Measurements from ENCODE around the gene MAPRE3. TPM values are rescaled to one million over a fixed set of nuclear protein-coding genes. Genes with fewer than 3 reads are reported as not detected.

Gene MAPRE3
- polyA plus RNA-seq, 10 donors, result 17.1 to 41.5 (median 25.0) TPM

DNA sequence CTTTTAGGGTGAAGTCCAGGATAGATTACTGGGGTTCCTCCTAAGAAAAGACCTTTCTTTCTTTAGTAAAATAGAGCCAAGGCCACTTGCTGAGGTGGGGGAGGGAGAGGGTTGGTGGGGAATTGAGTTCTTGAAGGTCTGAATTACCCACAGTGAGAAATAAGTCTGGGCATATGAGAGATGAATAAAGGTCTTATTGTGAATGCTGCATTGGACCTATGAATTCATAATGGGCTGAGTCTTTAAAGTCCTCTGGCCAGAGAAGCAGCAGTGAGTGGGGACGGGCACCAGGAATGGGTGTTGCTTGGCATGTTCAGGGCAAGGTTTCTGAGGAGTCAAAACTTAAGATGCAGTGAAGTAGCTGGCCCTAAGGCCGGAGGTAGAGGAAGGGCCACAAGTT lies 10.5 kb downstream of the MAPRE3 start:
- DNase-seq, result no peak

DNA sequence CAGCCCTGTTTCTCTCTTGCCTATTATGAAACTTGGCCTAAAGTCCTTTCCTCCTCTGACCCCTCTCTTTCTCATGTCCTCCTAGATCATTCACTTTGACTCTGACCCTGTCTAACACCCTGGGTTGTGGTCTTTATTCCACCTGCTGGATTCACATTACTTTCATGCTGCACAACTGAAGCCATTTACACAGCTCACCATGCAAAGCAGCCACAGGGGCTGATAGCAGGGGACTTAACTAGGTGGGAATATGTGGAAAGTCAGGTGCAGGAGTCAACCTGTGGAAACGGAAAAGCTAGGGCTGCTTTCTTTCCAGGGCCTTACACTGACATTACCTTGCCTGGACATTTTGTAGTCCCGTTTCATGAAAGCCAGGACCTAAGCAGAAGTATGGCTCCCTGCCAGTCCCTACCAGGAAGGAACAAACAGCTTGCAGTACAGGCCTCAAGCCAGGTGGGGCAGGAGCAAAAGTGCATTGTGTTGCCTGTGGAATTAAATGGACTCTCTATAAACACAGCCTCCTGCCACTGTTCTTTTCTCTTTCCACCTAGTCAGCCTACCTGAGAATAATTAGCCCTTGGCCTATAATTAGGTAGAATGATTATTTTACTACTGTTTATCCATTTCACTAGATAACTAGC lies 11.8 kb downstream of the MAPRE3 start:
- DNase-seq, result peak in 2 of 3 donors; percentile 27 to 29

DNA sequence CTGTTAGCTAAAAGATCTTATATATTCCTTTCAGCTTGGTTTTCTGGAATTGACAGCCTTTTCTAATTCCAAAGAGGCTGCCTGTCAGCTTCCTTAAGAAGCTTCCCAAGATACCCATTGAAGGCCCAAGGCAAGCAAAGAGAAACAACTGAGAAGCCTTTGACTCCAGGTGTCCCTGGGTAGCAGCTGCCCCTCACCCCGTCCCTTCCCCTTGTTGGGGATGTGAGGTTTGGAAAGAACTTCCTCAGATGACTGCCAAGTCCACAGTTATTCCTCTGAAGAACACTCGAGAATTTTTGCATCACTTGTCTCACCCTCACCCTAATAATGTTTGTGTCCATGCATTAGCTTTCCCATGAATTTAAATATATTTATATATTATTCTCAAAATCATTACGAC lies 13.3 kb downstream of the MAPRE3 start:
- no peak for DNase-seq

DNA sequence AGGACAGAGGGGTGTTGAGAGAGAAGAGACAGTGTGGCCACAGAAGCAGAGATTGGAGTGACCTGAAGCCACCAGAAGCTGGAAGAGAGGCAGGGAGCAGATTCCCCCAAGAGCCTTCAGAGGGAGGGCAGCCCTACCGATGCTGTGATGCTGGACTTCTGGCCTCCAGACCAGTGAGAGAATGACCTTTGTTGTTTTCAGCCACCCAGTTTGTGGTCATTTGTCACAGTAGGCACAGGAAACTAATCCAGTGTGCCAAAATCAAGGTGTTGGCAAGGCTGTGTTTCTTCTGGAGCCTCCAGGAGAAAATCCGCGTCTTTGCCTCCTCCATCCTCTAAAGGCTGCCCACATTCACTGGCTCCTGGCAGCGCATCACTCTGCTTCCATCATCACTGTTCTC lies 15.4 kb downstream of the MAPRE3 start:
- no peak for DNase-seq

DNA sequence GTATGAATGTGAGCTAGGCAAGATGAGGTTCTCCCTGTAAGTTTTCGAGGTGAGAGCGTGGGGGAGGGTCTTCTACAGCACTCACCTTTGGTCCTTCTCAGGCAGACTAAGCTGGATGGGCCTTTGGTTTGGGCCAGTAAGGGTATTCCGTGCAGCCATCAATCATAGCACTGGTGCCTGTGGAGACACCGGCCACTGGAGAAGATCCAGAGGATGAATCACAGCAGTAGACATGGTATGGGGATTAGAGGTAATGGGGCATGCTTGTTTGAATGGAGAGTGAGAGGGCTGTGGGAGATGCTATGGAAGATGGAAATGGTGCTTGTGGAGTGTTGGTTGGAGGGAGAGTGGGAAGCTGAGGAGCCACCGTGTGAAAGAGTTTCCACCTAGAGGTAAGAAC lies 16.1 kb downstream of the MAPRE3 start:
- DNase-seq, result no peak

DNA sequence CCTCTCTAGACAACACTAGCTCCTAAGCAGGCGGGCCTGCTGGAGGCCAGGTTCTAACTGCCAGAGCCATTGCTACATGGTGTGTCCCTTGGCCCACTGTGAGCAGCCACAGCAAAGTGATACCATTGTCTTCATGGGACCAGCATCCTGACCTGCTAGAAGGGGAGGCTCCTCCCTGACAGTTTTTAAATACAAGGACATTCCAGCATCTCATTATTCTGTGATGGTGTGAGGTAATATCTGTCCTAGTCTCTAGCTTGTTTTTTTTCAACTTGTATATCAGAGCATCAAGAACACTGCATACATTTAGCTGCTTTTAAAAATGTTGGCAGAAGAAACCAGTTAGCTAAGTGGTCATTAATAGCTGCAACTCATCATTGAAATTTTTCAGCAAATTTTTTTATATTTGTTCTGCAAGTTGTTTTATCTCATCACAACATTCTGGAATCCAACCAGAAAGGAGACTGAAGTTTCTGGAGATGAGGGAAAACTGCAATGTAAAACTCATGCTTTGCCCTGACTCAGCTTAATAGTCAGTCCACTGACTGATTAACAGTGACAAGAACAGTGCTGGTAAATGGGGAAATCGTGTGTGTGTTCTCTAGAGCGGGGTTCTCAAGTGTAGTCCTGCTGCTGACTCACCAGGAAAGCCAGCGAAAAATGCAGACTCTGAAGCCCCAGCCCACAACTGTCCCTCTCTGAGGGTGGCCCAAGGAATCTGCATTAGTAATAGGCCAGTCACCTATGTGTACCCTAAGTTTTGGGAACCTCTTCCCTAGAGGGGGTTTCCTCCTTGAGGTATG lies 17.8 kb downstream of the MAPRE3 start:
- DNase-seq, result peak in 1 of 3 donors; percentile 48

DNA sequence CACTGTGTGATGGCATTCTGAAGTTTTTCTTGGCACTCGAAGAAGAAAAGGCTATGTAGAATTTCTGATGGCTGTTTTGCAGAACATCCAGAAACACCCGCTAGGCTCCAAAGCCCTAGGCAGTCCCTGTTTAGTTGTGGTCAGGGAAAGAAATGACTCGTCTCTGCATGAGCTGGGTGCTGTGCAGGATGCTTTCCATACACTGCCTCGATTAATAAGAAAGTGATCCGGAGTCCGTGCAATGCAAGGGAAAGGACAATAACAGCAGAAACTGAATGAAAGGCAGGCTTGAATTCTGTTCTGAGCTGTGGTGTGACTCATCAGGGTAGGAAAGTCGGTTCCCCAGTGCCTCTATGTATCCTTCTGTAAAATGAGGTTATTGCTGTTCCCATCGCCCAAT lies 18.7 kb downstream of the MAPRE3 start:
- no peak for DNase-seq

DNA sequence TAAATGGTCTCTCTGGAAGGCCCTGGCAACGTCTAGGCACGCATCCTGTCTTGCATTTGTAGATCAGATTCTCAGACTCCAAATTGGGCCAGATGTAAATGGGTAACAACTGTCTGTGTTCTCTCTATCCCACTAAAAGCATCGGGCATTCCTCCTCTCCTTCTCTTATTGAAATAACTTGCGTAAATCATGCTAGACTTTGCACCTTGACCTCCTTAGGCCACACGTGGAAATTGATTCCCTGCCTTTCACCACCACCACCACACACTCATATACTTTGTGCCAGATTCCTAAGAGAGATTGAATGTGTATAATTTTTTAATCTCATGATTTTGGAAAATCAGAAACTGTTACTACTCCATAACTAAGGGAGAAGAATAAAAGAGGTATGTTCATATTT lies 21.3 kb downstream of the MAPRE3 start:
- no peak for DNase-seq

DNA sequence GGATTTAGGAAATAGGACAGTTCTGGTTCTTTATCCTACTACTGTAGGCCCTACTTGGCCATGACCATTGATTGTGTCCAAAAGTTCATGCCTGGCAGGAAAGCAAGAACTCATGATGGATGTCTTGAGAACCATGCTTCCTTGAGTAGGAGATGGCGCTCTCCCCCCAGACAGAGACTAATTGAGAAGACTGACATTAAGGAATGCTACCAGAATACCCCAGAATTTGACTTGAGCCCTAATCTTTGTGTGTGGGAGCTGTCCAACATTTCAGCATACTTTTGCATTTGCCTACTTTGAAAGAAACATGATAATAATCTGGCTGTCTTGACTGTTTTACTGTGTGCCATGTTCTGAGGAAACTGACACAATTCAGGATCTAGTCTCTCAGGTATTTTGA lies 23.3 kb downstream of the MAPRE3 start:
- DNase-seq, result peak in 1 of 3 donors; percentile 14

DNA sequence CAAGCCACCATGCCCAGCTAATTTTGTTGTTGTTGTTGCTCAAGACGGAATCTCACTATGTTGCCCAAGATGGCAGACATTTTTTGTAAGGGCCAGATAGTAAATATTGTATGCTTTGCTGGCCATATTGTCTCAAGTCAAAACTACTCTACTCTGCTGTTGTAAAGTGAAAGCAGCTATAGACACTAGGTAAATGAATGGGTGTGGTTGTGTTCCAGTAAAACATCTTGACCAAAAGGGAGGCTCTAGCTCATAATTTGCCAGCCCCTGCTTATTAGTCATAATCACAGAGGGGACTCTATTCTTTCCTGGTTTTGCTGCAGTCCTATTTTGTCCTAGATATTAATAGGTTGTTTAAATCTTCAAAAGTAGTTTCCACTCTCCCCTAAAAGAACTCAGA lies 24.5 kb downstream of the MAPRE3 start:
- DNase-seq, result no peak

DNA sequence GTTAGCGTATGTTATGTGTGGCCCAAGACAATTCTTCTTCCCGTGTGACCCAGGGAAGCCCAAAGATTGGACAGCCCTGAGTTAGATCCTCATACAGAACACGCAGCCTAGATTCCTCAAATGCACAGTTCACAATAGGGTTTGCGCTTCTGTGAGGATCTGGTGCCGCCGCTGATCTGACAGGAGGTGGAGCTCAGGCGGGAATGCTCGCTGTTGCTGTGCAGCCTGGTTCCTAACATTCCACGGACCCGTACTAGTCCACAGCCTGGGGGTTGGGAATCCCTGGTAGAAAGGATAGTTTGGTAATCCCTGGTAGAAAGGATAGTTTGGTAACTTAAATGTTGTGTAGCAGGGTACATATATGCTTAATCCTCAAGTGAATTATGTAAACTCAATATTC lies 27.0 kb downstream of the MAPRE3 start:
- no peak for DNase-seq

DNA sequence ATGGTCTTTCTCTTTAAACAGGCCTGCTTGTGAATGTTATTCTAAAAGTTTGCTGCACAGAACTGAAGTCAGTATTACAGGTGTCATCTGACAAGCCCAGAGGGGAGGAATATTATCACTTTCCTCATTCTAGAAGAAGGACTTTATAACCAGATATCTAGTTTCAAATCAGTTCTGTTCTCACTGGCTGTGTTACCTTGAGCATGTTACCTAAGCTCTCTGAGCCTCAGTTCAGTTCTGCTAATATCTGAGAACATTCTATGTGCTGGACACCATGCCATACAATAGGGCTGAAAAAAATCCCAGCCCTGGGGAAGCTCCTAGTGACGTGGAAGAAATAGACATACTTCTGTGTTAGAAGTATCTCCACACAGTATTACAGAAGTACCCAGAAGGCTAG lies 27.9 kb downstream of the MAPRE3 start:
- DNase-seq, result no peak

DNA sequence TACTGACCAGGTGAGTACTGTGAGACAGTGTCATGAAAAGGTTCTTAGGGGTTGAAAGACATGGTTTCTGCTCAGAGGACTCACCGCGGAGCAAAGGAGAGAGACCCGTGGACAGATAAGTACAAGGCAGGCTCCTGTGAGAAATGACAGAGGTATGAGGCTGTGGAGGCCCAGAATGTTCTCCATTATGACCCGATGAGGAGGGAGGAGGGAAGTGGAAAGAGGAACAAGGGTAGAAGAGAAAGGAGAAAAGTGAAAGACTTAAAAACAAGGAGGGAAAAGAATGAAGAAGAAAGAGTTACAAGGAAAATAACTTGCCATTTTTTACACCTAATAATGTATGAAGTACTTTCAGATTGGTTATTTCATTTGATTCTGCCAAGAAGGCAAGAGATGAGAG lies 29.8 kb downstream of the MAPRE3 start:
- no peak for DNase-seq

DNA sequence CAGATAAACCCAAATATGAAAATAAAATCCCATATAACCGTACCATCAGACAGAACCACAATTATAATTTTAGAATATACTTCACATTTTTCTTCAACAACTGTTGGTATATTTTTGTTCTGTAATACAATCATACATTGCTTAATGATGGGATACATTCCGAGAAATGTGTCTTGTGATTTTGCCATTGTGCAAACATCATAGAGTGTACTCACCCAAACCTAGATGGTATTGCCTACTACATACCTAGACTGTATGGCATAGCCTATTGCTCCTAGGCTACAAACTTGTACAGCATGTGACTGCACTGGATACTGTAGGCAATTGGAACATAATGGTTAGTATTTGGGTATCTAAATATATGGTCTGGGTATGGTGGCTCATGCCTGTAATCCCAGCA lies 30.6 kb downstream of the MAPRE3 start:
- DNase-seq, result no peak

DNA sequence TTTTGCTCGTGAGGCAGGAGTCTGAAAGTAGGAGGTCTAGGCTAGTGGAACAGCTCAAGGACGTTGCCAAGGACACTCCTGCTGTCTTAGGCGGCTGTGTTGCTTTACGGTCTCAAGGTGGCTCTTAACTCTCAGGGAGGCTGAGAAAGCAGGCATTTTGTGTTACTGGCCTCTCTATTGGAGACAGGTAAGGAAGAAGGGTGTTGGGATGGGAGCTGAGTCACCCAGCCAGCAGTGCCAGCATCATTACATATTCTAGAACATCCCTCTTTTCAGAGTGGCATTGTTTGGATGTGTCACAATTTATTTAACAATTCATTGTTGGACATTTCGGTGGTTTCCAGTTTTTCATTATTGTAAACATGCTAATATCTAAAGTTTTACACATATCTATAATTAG lies 31.5 kb downstream of the MAPRE3 start:
- no peak for DNase-seq

DNA sequence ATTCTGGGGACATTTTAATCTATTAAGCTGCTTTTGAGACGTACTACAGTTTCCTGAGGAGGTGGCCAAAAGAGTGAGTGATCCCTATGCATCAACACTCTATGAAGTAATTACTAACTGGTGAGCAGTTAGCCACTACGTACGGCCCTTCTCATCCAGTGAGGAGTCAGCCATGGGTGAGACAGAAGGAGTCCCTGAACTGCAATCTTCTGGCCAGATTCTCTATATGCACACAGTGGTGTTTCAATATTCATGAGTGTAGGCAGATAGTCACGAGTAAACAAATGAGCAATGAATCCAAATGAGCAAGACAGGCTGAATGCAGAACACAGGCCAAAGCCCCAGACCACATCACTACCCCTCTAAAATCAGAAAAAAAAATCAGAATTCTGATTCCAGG lies 32.6 kb downstream of the MAPRE3 start:
- no peak for DNase-seq

DNA sequence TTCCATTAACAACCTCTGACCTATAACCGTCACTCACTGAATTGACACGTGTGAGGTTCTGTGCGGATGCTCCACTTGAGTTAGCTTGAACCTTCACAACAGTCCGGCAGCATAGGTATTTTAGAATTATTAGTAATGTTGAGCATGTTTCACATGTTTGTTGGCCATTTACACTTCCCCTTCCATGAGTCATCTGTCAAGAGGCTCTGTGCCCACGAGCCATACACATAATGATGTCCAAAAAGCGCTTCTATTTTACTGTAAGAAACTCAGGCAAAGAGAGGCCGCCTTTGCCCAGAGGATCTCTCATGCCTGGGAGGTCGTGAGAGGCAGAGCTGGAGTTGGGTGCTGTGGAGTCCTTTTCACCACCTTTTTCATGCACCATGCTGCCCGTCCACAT lies 33.4 kb downstream of the MAPRE3 start:
- DNase-seq, result no peak

DNA sequence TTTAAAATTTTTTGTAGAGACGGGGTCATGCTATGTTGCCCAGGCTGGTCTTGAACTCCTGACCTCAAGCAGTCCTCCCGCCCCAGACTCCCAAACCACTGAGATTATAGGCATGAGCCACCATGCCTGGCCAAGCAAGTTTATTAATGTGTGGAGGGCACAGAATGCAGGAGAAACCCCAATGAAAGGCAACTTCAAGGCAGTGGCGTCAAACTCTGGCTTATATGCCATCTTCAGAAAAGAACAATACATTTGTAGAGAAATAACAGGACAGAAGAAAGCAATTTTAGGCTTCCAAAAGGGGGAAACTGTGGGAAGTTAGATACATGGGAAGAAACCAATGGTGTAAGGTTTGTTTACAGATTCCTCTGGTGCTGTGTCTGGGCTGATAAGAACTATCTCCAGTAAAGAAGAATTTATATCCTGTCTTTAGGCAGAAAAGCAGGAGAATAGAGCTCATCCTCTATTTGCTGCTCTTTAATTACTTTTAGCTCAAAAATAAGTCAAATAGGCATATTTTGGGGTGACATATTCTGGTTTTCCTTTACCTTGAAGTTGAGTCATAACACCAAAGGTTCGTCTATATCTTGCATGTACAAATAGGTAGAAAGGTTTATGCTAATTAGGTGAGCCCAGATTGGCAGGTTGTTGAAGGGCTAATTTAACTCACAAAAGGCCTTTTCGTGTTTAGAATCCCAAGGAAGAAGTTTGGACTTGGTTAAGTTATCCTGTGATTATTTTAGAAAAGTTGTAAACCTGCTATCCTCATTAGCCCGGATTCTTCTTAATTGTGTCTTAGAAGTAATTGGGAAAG lies 36.4 kb downstream of the MAPRE3 start:
- no peak for DNase-seq

DNA sequence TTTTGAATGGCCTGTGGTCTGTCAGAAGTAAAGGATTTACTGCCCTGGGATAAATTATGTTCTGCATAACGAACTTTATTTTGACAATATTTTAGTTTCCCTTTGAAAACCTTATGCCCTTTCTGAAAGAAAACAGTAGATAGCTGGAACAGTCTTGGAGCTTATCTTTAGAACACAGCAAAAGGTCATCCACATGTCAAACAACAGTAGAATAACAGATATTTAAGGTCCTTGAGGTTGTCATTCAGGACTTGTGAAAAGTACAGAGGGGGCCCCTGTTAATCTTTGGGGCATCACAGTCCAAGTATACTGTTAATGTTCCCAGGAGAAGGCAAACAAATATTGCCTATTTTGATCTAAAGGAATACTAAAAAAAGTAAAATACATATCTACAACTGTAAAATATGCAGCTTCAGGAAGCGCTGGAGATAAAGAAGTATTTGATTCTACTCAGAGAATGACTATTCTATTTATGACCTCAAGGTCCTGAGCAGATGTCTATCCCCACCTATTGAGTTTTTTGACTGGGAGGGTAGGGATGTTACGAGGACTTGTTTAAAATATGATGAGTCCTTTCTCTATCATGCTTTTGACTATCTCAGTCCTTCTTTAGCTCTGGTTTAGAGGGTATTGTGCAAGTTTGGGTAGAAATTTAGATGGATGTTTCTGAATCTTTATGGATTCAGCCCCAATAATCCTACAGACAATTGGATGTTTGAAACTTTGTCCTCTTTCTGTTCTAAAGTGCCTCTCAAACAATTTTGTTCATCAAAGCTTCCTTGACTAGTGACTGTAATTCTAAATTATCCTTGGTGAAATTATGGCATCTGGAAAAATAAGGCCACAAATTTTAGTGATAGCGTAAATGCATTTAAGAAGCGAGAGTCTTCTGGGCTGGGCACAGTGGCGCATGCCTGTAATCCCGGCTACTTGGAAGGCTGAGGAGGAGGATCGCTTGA lies 37.3 kb downstream of the MAPRE3 start:
- no peak for DNase-seq

DNA sequence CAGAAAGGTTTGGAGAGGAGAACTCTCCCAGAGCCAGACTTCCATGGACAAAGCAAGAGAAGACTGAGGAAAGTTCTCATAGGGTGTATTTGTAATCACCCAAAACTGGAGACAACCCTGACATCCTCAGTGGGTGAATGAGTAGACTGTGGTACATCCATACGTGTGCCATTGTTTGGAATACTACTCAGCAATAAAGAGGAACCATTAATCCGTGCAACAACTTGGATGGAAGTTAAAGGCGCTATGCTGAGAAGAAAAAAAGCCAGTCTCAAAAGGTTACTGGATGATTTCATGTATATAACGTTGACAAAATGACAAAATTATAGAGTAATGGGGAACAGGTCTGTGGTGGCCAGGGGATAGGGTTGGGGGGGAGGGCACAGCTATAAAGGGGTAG lies 38.2 kb downstream of the MAPRE3 start:
- no peak for DNase-seq

DNA sequence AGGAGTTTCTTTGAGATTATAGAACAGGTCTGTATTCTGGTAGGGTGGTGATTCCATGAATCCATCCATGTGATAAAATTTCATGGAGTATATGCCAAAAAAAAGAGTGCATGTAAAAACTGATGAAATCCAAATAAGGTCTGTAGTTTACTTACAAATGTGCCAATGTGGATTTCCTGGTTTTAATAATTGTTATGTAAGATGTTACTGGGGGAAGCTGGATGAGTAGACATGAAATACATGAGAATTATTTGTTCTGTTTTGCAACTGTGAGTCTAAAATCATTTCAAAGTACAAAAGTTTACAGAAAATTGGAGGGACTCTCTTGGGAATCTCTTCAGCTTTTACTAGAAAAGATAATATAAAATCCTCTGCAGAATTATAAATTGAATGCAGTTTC lies 38.6 kb downstream of the MAPRE3 start:
- no peak for DNase-seq

DNA sequence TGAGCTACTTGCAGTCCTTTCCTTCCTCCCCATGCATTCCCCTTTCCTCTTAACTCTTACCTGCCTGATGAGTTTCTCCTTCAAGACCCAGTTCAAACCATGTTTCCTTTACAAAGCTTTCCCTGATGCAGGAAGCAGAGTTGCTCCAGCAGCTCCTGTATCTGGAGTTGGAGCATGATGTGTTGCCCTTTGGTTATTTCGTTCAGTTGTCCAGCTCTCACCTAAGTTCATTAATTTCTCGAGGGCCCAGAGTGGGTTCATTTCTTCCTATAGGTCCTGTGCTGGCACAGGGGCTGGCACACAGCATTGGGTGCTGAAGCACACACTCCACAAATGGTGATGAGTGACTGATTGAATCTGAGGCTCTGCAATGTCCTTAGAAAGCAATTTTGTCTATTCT lies 39.3 kb downstream of the MAPRE3 start:
- DNase-seq, result no peak
